Ovary (tissue), 9 donors: ENCODE results near the gene HACD2. TPM values are rescaled to one million over a fixed set of nuclear protein-coding genes. Genes with fewer than 3 reads are reported as not detected.

Experiments used
- DNase-seq, 5 donors: peaks; one replicate each; pipeline ENCODE4 v3.0.0-alpha.2; 2019 to 2020
- H3K27ac ChIP-seq, 2 donors: fragments of 200-600 bp; one replicate each; pipeline versions ENCODE4 v1.5.1 to v1.8.0; 2019 to 2022
- H3K27me3 ChIP-seq: fragments of 200-600 bp; one replicate; pipeline ENCODE4 v1.8.0; 2022
- H3K36me3 ChIP-seq: fragments of 200-600 bp; sonication (generic); one replicate; pipeline ENCODE4 v1.5.1; 2019
- H3K4me1 ChIP-seq: one replicate; pipeline ENCODE4 v1.8.1; 2013; ENCODE audit warnings: mild to moderate bottlenecking, moderate library complexity; ENCODE audit not compliant: insufficient read depth
- H3K4me3 ChIP-seq: fragments of 200-600 bp; sonication (generic); one replicate; pipeline ENCODE4 v1.5.1; 2017
- H3K9me3 ChIP-seq, 2 donors: fragments of 200-600 bp in 1 of 2; sonication (generic) in 1 of 2; one replicate each; pipeline versions ENCODE4 v1.5.1 to v1.8.1; 2013 to 2019; ENCODE audit warnings: mild to moderate bottlenecking in 1 of 2, moderate library complexity in 1 of 2
- EP300 ChIP-seq: sonication (generic); formaldehyde crosslinking; IDR thresholded peaks from one replicate; pipeline ENCODE4 v1.6.1; 2017; ENCODE audit warnings: antibody characterized with exemption
- POLR2A ChIP-seq: fragments of 450-650 bp; IDR thresholded peaks from one replicate; pipeline ENCODE4 v1.6.1; 2017; ENCODE audit warnings: antibody characterized with exemption, mild to moderate bottlenecking, moderate library complexity
- WGBS, 3 donors: extraction: QIAGEN DNeasy Blood & Tissue Kit in 1 of 3; methylation state at CpG; one replicate each; pipeline versions ENCODE4 v1.1.5 to v1.1.7; 2013 to 2017; 5-methylcytosine and 5-hydroxymethylcytosine counted together
- intact Hi-C, 4 donors: fragments of 100-400 bp; cut with DNase I; formaldehyde crosslinking; loops; one replicate each; pipeline versions ENCODE4 v1.11.0 to v1.15.1; 2022 to 2023
- polyA plus RNA-seq, 2 donors: library from polyadenylated mRNA; stranded (reverse); fragments of 200-250 nt in 1 of 2; fragments of 350-450 nt in 1 of 2; fragmentation: Illumina TruSeq in 1 of 2; extraction: RNeasy Lipid Tissue Mini Kit (QIAGEN cat#74804) in 1 of 2; gene quantifications; one replicate each; pipeline ENCODE4 v1.2.3, GENCODE V29; 2013 to 2014
- total RNA-seq, 7 donors: library from RNA; depleted of rRNA in 2 of 7; stranded (reverse); fragments of >200 nt in 2 of 7; fragmentation: NEBNext Ultra II Directional in 3 of 7; extraction: Animal tissue kit (Norgen Biotek cat#: 25700) in 3 of 7; gene quantifications; one replicate each; pipeline versions ENCODE4 v1.1.0 to v1.2.4, GENCODE V29; 2016 to 2023
- TF ChIP-seq, protein P1 (sequence below), 3 donors: fragments of 450-650 bp in 2 of 3; fragments of 200-600 bp in 1 of 3; IDR thresholded peaks; one replicate each; pipeline versions ENCODE4 v1.5.1 to v1.8.0; 2016 to 2022; ENCODE audit warnings: antibody characterized with exemption in 3 of 3, mild to moderate bottlenecking in 1 of 3
- donor health status: DM: no; HTN: no; CAD: no; lungs with moderate emphysema.
- donor health status: DM: no; HTN: no; CAD: no.
- donor health status: Bipolar disorder and iron deficiency.
- donor health status: DM: yes; HTN: yes; CAD: no.
- donor health status: DM: no; HTN: no; CAD: no.
- donor health status: DM: yes; HTN: yes; CAD: no.

Gene HACD2
- total and polyA plus RNA-seq, 9 donors, result 12.6 to 33.2 (median 20.9) TPM

DNA sequence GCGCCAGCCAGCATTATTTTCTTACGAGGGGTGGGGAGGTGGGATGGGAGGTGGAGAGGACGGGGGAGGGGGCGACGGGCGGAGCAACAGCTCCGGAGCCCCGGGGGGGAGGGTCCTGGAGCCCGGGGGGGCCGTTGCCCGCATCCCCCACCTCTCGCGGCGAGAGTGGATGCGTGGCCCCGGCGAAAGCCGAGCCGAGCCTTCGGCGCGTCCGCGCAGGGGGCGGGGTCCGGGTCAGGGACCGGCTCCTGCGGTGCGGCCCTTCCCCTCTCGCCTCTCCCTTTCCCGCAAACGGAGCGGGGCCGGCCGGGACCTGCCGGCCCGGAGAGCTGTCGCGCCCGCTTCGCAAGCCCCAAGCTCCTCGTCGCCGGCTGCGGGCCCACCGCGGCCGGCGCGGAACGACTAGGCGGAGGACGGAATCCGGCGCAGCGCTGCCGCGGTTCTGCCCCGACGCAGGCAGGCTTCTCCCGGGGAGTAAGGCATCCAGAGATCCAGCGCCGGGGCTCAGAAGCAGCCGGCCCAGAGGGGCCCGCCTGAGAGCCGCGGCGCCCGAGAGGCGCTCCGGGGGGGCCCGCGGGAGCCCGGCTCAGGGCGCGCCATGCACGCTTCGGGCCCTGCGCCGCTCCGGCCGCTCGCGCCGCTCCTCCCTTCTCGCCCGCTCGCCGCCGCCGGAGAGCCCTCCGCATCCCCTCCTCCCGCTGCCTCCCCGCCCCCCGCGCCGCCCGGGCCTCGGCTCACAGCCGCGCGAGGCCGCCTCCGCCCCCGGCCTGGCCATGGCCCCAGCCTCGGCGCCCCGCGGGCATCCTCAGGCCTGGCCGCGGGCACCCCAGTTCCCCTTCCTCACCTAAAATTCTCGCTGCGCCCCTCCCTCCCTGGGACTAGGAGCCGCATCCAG, 135.5 kb downstream of the HACD2 start:
- Histone ChIP-seq H3K9me3 (no peaks in the 10 kb centered on the region), H3K36me3 (no peaks in the 10 kb centered on the region), H3K27ac (peak overlapping the region; percentile 91 to 95), H3K4me1 (peaks cover 16% of the 10 kb centered on the region), H3K4me3 (peak overlapping the region; percentile 75), H3K27me3 (no peaks in the 10 kb centered on the region)
- DNase-seq, result peak; percentile 46 to 71 (median 67)
- intact Hi-C loops, result loop anchor here in 2 of 4 donors (5.0 to 10.0 kb wide), 3 partner anchors 65 to 117 kb away; no protein-coding TSS in a partner anchor
- TF ChIP-seq EP300, result no peak
- peak; percentile 18 for TF ChIP-seq POLR2A
- WGBS, 3 donors, result 0 to 1% (median 1%) methylated on average over 25 to 113 of the region's 114 CpGs

DNA sequence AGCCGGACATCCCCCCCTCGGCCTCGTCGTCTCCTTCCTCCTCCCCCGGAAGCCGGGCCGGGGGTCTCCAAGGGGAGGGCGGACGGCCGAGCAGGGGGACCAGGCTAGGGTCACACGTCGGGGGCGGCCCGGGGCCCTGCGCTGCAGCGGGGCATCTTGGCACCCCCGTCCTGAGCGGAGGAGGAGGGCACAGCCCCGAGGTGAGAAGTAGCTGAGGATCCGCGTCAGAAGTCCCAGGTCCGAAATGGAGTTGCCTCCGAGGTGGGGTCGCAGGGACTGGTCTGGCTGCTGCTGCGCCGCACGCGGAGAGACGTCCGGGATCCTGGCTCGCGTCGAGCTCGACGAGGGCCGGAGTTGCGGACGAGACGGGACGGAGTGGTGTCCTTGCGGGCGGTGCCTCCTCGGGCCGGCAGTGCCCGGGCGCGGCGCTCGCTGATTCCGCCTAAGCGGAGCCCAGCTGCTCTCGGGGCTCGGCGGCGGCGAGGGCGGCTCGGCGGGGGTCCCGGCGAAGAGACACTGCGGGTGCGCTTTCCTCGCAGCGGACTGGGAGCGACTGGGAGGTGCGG, 136.2 kb downstream of the HACD2 start, which contains the start of gene ADCY5:
ADCY5 (minus strand) TSS at position 555 of the 566 bp plus-strand sequence; CDS start at position 10, 545 bp downstream.
- Histone ChIP-seq H3K27ac (peak within 1 kb of the TSS; percentile 91 to 95), H3K9me3 (no peaks in the 10 kb centered on the region), H3K4me1 (peaks cover 18% of the 10 kb centered on the region), H3K27me3 (no peaks in the 10 kb centered on the region), H3K4me3 (peak within 1 kb of the TSS; percentile 75), H3K36me3 (no peaks in the 10 kb centered on the region)
- DNase-seq, result peak; percentile 30 to 64 (median 57)
- intact Hi-C loops, result loop anchor here in 2 of 4 donors (5.0 to 10.0 kb wide), 3 partner anchors 64 to 116 kb away; no protein-coding TSS in a partner anchor
- no peak for TF ChIP-seq POLR2A
- TF ChIP-seq, protein P1, sequence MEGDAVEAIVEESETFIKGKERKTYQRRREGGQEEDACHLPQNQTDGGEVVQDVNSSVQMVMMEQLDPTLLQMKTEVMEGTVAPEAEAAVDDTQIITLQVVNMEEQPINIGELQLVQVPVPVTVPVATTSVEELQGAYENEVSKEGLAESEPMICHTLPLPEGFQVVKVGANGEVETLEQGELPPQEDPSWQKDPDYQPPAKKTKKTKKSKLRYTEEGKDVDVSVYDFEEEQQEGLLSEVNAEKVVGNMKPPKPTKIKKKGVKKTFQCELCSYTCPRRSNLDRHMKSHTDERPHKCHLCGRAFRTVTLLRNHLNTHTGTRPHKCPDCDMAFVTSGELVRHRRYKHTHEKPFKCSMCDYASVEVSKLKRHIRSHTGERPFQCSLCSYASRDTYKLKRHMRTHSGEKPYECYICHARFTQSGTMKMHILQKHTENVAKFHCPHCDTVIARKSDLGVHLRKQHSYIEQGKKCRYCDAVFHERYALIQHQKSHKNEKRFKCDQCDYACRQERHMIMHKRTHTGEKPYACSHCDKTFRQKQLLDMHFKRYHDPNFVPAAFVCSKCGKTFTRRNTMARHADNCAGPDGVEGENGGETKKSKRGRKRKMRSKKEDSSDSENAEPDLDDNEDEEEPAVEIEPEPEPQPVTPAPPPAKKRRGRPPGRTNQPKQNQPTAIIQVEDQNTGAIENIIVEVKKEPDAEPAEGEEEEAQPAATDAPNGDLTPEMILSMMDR (IDR thresholded peaks at IDR 0.05), result no peak
- no peak for TF ChIP-seq EP300
- WGBS, 3 donors, result 0 to 2% (median 1%) methylated on average over 7 to 67 of the region's 67 CpGs

DNA sequence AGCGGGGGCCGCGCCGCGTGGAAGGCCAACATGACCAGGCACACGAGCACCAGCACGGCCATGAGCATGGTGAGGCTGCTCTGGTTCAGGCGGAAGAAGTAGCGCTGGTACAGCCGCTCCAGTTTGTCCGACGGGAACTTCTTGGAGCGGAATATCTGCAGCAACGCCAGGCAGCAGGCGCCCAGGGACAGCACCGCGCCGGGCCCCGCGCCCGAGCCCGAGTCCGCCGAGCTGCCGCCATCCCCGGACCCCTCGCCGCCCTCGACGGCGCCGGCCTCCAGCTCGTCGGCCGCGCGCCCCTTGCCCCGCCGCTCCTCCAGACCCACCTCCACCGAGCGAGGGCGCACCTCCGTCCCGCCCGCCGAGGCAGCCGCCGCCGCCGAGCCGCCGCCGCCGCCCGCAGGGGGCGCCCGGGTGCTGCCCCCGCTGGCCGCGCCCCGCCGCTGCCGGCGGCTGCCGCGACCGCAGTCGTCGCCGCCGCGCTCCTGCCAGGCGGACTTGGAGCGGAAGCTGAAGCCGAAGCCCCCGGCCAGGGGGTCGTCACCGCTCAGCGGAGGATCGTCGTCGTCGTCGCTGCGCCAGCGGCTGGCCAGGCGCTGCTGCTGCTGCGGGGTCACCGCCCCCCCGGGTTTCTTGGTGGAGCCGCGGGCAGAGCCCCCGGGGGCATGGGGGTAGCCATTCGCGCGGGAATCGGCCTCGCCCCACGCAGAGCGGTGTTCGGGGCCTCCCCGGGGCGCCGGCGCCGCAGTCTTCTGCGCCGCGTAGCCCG, 136.9 kb downstream of the HACD2 start:
- Histone ChIP-seq H3K9me3 (no peaks in the 10 kb centered on the region), H3K36me3 (no peaks in the 10 kb centered on the region), H3K27me3 (no peaks in the 10 kb centered on the region), H3K4me1 (peaks cover 18% of the 10 kb centered on the region), H3K4me3 (peak overlapping the region; percentile 75), H3K27ac (peak overlapping the region; percentile 28 to 91)
- 9 to 25% (median 21%) methylated on average over 50 to 108 of the region's 110 CpGs for WGBS, 3 donors
- peak; percentile 30 to 66 (median 56) for DNase-seq
- TF ChIP-seq EP300 (no peak), POLR2A (no peak)
- TF ChIP-seq, protein P1 (IDR thresholded peaks at IDR 0.05), result peak in 1 of 3 donors; percentile 32
- intact Hi-C loops, result loop anchor here in 2 of 4 donors (5.0 to 10.0 kb wide), 3 partner anchors 63 to 116 kb away; no protein-coding TSS in a partner anchor

DNA sequence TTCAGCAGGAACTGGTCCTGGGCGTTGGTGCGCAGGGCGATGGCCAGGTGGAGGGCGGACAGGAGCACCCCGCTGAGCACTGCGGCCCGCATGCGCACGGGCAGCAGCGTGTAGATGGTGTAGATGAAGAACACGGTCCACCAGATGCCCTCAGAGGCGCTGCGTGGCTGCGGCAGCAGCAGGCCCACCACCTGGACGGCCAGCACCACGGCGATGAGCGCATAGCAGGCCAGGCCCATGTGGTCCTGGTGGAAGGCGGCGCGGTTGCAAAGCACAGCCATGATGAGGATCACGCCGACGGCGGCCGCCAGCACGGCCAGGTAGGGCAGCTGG, 137.5 kb downstream of the HACD2 start:
- TF ChIP-seq POLR2A (no peak), EP300 (no peak)
- TF ChIP-seq, protein P1 (IDR thresholded peaks at IDR 0.05), result no peak
- Histone ChIP-seq H3K27me3 (no peaks in the 10 kb centered on the region), H3K27ac (peak overlapping the region in 1 of 2 donors; percentile 34), H3K4me1 (peaks cover 18% of the 10 kb centered on the region), H3K36me3 (no peaks in the 10 kb centered on the region), H3K4me3 (peak overlapping the region; percentile 26), H3K9me3 (no peaks in the 10 kb centered on the region)
- WGBS, 3 donors, result 67 to 90% (median 86%) methylated on average over 24 to 27 of the region's 27 CpGs
- intact Hi-C loops, result loop anchor here in 2 of 4 donors (5.0 to 10.0 kb wide), 3 partner anchors 63 to 115 kb away; no protein-coding TSS in a partner anchor
- peak in 2 of 5 donors; percentile 32 to 48 for DNase-seq
